GM12878 (cell line): Measurements from ENCODE around the gene USP37.

Experiments used
- FOXK2 ChIP-seq: fragments of 450-650 bp; IDR thresholded peaks from 2 replicates; pipeline ENCODE4 v1.6.1; 2017; ENCODE audit warnings: mild to moderate bottlenecking, moderate library complexity
- TCF7 ChIP-seq: IDR thresholded peaks from 2 replicates; pipeline ENCODE4 v1.6.1; 2014; ENCODE audit warnings: antibody characterized with exemption, borderline replicate concordance
- TF ChIP-seq, protein P1 (sequence below), 3 experiments: IDR thresholded peaks in 2 of 3; conservative IDR thresholded peaks in 1 of 3; 2 replicates each; pipeline ENCODE4 v1.5.1; 2011; ENCODE audit warnings: low read depth in 3 of 3, low read length in 3 of 3, mild to moderate bottlenecking in 3 of 3, control low read depth in 2 of 3, moderate library complexity in 2 of 3, inconsistent platforms in 1 of 3, mixed read lengths in 1 of 3; ENCODE audit not compliant: control insufficient read depth in 2 of 3, insufficient read depth in 1 of 3; ENCODE audit errors: extremely low read depth in 1 of 3

DNA sequence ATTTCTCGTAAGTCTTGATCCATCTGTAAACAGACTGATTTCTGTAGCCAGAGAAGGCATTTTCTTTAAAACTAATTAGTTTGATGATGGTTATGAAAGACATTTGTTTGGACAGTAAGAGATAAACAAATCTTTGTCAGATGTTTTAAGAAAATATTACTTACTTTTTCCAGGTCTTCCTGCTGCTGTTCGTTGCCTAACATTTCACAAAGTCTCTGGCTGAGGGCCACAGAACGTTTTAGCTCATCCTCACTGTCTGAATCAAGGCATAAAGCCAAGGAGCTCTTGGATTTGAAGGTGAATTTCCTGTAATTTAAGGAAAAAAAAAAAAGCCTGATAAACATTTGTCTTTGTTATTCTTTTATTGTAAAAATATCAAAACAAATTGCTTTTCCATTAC lies 91.5 kb downstream of the USP37 start:
- TF ChIP-seq, protein P1, sequence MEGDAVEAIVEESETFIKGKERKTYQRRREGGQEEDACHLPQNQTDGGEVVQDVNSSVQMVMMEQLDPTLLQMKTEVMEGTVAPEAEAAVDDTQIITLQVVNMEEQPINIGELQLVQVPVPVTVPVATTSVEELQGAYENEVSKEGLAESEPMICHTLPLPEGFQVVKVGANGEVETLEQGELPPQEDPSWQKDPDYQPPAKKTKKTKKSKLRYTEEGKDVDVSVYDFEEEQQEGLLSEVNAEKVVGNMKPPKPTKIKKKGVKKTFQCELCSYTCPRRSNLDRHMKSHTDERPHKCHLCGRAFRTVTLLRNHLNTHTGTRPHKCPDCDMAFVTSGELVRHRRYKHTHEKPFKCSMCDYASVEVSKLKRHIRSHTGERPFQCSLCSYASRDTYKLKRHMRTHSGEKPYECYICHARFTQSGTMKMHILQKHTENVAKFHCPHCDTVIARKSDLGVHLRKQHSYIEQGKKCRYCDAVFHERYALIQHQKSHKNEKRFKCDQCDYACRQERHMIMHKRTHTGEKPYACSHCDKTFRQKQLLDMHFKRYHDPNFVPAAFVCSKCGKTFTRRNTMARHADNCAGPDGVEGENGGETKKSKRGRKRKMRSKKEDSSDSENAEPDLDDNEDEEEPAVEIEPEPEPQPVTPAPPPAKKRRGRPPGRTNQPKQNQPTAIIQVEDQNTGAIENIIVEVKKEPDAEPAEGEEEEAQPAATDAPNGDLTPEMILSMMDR (IDR thresholded peaks at IDR 0.05 in 2 of 3, conservative IDR thresholded peaks at IDR 0.05 in 1 of 3; ENCODE audit: control insufficient read depth in 2 of 3, extremely low read depth in 1 of 3, insufficient read depth in 1 of 3, low read depth in 3 of 3, low read length in 3 of 3), result no peak
- TF ChIP-seq FOXK2 (no peak), TCF7 (no peak)
